Neural cell (in vitro differentiated cells): ENCODE results near the gene LFNG. TPM values are rescaled to one million over a fixed set of nuclear protein-coding genes. Genes with fewer than 3 reads are reported as not detected.

ENCODE experiments used
- H2AFZ ChIP-seq: fragments of 200-600, 300-800 bp; sonication (generic), shearing (Covaris generic); 2 replicates; pipeline ENCODE4 v1.6.0; 2014; ENCODE audit warnings: low read depth, mild to moderate bottlenecking, antibody characterized with exemption, low read length, moderate library complexity
- H3F3A ChIP-seq: fragments of 200-600 bp; shearing (Covaris generic); 2 replicates; pipeline ENCODE4 v1.6.1; 2016; ENCODE audit warnings: mild to moderate bottlenecking, moderate library complexity, mixed read lengths, antibody characterized with exemption, low read length; ENCODE audit not compliant: insufficient read depth, poor library complexity, severe bottlenecking
- H3K27ac ChIP-seq: fragments of 200-600, 300-800 bp; sonication (generic), shearing (Covaris generic); 2 replicates; pipeline ENCODE4 v1.5.1; 2014; ENCODE audit warnings: mild to moderate bottlenecking, low read length, moderate library complexity
- H3K27me3 ChIP-seq: fragments of 300-800, 200-600 bp; sonication (generic), shearing (Covaris generic); 2 replicates; pipeline ENCODE4 v1.6.0; 2014; ENCODE audit warnings: mild to moderate bottlenecking, low read depth, low read length, moderate library complexity; ENCODE audit not compliant: insufficient read depth
- H3K36me3 ChIP-seq: fragments of 300-800, 200-600 bp; sonication (generic), shearing (Covaris generic); 2 replicates; pipeline ENCODE4 v1.5.1; 2014; ENCODE audit warnings: mild to moderate bottlenecking, antibody characterized with exemption, low read length, moderate library complexity; ENCODE audit not compliant: insufficient read depth
- H3K4me2 ChIP-seq: fragments of 300-800, 200-600 bp; sonication (generic), shearing (Covaris generic); 2 replicates; pipeline ENCODE4 v1.6.0; 2014; ENCODE audit warnings: mild to moderate bottlenecking, low read length
- H3K4me3 ChIP-seq: fragments of 300-800, 200-600 bp; sonication (generic), shearing (Covaris generic); 2 replicates; pipeline ENCODE4 v1.5.1; 2014; ENCODE audit warnings: mild to moderate bottlenecking, low read length, moderate library complexity
- H3K79me2 ChIP-seq: fragments of 200-600 bp; shearing (Covaris generic); replicated peaks from 2 replicates; pipeline ENCODE4 v1.6.0; 2014; ENCODE audit warnings: mild to moderate bottlenecking, low read length, moderate library complexity; ENCODE audit not compliant: insufficient read depth
- H3K9ac ChIP-seq: fragments of 300-800, 200-600 bp; sonication (generic), shearing (Covaris generic); 2 replicates; pipeline ENCODE4 v1.6.1; 2016; ENCODE audit warnings: mild to moderate bottlenecking, low read length, mixed read lengths
- H3K9me2 ChIP-seq: fragments of 200-600 bp; shearing (Covaris generic); 2 replicates; pipeline ENCODE4 v1.6.1; 2016; ENCODE audit warnings: mild to moderate bottlenecking, low read length, mixed read lengths; ENCODE audit not compliant: insufficient read depth
- H3K9me3 ChIP-seq: fragments of 200-600, 300-800 bp; sonication (generic), shearing (Covaris generic); 2 replicates; pipeline ENCODE4 v1.6.1; 2016; ENCODE audit warnings: mild to moderate bottlenecking, mixed run types, low read length, moderate library complexity, mixed read lengths
- H4K20me1 ChIP-seq: fragments of 200-600 bp; shearing (Covaris generic); 2 replicates; pipeline ENCODE4 v1.6.1; 2016; ENCODE audit warnings: mild to moderate bottlenecking, mixed run types; ENCODE audit not compliant: insufficient read depth
- CTCF ChIP-seq: fragments of 450-650 bp; IDR thresholded peaks from 2 replicates; pipeline ENCODE4 v1.5.1; 2014; ENCODE audit warnings: antibody characterized with exemption, mild to moderate bottlenecking, moderate library complexity; ENCODE audit not compliant: poor library complexity, severe bottlenecking
- EP300 ChIP-seq: fragments of 450-650 bp; conservative IDR thresholded peaks from 2 replicates; pipeline ENCODE4 v1.6.1; 2014; ENCODE audit warnings: antibody characterized with exemption, mild to moderate bottlenecking, moderate library complexity; ENCODE audit not compliant: poor library complexity, severe bottlenecking
- EZH2 ChIP-seq: fragments of 200-600, 300-800 bp; shearing (Covaris generic), sonication (generic); IDR thresholded peaks from 2 replicates; pipeline ENCODE4 v1.6.1; 2014; ENCODE audit warnings: antibody characterized with exemption, low read length, borderline replicate concordance, mild to moderate bottlenecking; ENCODE audit not compliant: insufficient read depth, poor library complexity, severe bottlenecking
- MXI1 ChIP-seq: fragments of 450-650 bp; conservative IDR thresholded peaks from 2 replicates; pipeline ENCODE4 v1.6.1; 2014; ENCODE audit warnings: antibody characterized with exemption, mild to moderate bottlenecking; ENCODE audit not compliant: poor library complexity, severe bottlenecking
- POLR2AphosphoS5 ChIP-seq: IDR thresholded peaks from 2 replicates; pipeline ENCODE4 v1.6.1; 2012
- RAD21 ChIP-seq: fragments of 450-650 bp; conservative IDR thresholded peaks from 2 replicates; pipeline ENCODE4 v1.6.1; 2014; ENCODE audit warnings: antibody characterized with exemption, mild to moderate bottlenecking, moderate library complexity
- REST ChIP-seq: IDR thresholded peaks from 2 replicates; pipeline ENCODE4 v1.6.1; 2012; ENCODE audit warnings: borderline replicate concordance
- SMC3 ChIP-seq: fragments of 450-650 bp; conservative IDR thresholded peaks from 2 replicates; pipeline ENCODE4 v1.6.1; 2014; ENCODE audit warnings: antibody characterized with exemption, mild to moderate bottlenecking, moderate library complexity; ENCODE audit not compliant: poor library complexity
- TAF1 ChIP-seq: IDR thresholded peaks from 2 replicates; pipeline ENCODE4 v1.6.1; 2012; ENCODE audit warnings: low read depth
- polyA plus RNA-seq: library from polyadenylated mRNA; depleted of rRNA; stranded (reverse); fragments of >200 nt; gene quantifications from 2 replicates; pipeline ENCODE4 v1.2.3, GENCODE V29; 2014

LFNG gene
- polyA plus RNA-seq, 1 donor from 2014 or later = 0.30 TPM

DNA sequence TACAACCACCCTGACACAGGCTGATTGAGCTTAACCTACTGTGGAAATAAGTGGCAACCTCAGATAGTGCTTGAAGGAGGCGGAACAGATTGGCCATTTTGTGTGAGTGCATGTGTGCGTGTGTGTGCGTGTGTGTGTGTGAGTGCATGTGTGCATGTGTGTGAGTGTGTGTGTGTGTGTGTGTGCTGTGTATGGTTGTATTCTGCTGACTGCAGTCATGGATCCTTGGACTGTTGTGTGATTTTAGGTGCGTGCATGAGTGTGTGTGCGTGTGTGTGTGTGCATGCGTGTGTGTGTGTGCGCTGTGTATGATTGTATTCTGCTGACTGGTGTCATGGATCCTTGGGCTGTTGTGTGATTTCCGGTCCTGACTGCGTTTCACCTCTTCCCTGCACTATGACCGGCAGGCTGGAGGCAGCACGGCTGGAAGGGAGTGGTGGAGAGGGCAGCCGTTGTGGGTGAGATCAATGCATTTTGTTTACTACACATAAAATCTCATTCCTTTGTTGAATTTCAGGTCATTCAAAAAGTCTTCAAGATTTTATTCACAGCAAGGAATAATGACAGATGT is 45.5 kb downstream of the LFNG start:
- Histone ChIP-seq H3K79me2 (peaks cover 13% of the 10 kb centered on the region), H4K20me1 (no peaks in the 10 kb centered on the region), H3K27me3 (no peaks in the 10 kb centered on the region), H3K4me3 (no peak overlapping the region), H3K27ac (no peak overlapping the region), H3K4me2 (no peak overlapping the region), H2AFZ (no peak overlapping the region), H3K9ac (no peak overlapping the region), H3K36me3 (no peaks in the 10 kb centered on the region), H3F3A (no peaks in the 10 kb centered on the region), H3K9me3 (no peaks in the 10 kb centered on the region), H3K9me2 (no peaks in the 10 kb centered on the region)
- TF ChIP-seq SMC3 = no peak
- no peak for TF ChIP-seq TAF1
- TF ChIP-seq EP300 = no peak
- TF ChIP-seq REST = no peak
- no peak for TF ChIP-seq POLR2AphosphoS5
- no peak for TF ChIP-seq MXI1
- no peak for TF ChIP-seq RAD21
- TF ChIP-seq EZH2 = no peak
- TF ChIP-seq CTCF = no peak

- Histone ChIP-seq H3K27ac (no peak overlapping the region), H3K9ac (no peak overlapping the region), H3K4me3 (no peak overlapping the region), H3K36me3 (no peaks in the 10 kb centered on the region), H3K79me2 (peaks cover 10% of the 10 kb centered on the region), H3K9me3 (no peaks in the 10 kb centered on the region), H3K4me2 (no peak overlapping the region), H3K9me2 (no peaks in the 10 kb centered on the region), H4K20me1 (no peaks in the 10 kb centered on the region), H3K27me3 (no peaks in the 10 kb centered on the region), H3F3A (no peaks in the 10 kb centered on the region), H2AFZ (no peak overlapping the region)
- no peak for TF ChIP-seq SMC3
- TF ChIP-seq POLR2AphosphoS5 = no peak
- no peak for TF ChIP-seq EP300
- no peak for TF ChIP-seq EZH2
- no peak for TF ChIP-seq RAD21
- TF ChIP-seq TAF1 = no peak
- TF ChIP-seq MXI1 = no peak
- no peak for TF ChIP-seq CTCF
- no peak for TF ChIP-seq REST
Observed at GRCh38 chr7:2566348-2566889, 46.8 kb downstream of the LFNG start.
